Colon (tissue), 2 donors: ENCODE data around the gene METTL2A.
"Not testable (repeated sequence)": the region's sequence is repeated elsewhere in the genome, so short reads cannot be mapped to it uniquely, and the experiment has no call there.

Experiments
- FAIRE-seq: peaks from 2 replicates; lab custom pipeline; 2012; peaks lifted over from hg19 to GRCh38; lab: Jason Lieb, UNC
- donor health status: control.
- donor health status: control.

The METTL2A gene

GRCh38 chr17:62423647-62424461 is at the start of gene METTL2A:
Gene METTL2A, plus strand, starts transcription at chr17:62423897. Its CDS starts 6 bp downstream, at chr17:62423903.
- FAIRE-seq: not testable (repeated sequence)

DNA sequence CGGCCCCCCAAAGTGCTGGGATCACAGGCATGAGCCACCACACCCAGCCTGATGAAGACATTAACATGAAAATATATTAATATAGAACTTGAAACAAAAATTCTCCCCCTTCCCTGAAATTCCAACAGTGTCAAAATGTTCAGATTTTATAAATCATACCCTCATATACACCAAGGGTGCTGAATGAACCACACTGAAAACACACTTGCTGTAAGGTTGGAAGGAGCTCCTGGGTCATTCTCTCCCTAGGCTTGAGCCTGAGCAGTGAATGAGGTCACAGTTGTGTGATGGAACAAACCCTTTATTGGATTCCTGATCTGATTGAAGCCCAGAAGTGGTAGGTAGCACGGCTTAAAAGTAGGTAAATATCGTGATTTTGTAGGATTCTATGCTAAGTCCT is 43.4 kb upstream of the METTL2A start, which contains the start of gene EFCAB3:
TSS of gene EFCAB3 (plus strand) at position 301 of the 400 bp plus-strand sequence. CDS start 2,427 bp downstream, outside the sequence.
- FAIRE-seq: no peak

DNA sequence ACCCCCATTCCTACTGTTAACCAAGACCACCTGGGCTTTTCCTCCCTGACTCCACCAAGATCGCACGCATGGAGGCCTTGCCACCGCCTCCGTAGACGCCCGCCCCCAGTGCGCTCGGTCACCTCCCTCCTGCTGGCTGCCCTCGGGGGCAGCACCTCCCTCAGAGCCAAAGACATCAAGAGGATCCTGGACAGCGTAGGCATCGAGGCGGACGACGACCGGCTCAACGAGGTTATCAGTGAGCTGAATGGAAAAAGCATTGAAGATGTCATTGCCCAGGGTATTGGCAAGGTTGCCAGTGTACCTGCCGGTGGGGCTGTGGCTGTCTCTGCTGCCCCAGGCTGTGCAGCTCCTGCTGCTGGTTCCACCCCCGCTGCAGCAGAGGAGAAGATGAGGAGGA is 42.1 kb upstream of the METTL2A start:
- no peak for FAIRE-seq

GRCh38 chr17:62388856-62389255 is 34.8 kb upstream of the METTL2A start:
- no peak for FAIRE-seq

- FAIRE-seq: no peak
Observed at GRCh38 chr17:62392908-62393307, 30.8 kb upstream of the METTL2A start.

GRCh38 chr17:62398891-62399290 is 24.8 kb upstream of the METTL2A start:
- no peak for FAIRE-seq

DNA sequence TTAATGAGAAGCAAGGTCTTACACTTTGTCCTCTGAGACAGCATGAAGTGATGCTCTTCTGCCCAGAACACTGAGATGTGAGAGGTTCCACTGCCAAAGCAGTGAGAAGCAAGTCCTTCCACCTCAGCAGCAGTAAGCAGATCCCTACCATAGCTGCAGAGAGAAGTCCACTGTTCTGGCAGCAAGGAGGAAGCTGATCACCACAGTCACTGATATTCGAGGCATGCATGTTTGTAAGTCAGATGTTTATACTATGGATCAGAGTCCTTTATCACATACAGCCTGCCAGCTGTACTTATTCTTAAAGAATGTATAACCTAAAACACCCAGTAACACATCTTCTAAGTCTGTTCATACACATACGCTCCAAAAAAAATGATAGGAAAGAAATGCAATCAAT is 18.2 kb upstream of the METTL2A start:
- no peak for FAIRE-seq

DNA sequence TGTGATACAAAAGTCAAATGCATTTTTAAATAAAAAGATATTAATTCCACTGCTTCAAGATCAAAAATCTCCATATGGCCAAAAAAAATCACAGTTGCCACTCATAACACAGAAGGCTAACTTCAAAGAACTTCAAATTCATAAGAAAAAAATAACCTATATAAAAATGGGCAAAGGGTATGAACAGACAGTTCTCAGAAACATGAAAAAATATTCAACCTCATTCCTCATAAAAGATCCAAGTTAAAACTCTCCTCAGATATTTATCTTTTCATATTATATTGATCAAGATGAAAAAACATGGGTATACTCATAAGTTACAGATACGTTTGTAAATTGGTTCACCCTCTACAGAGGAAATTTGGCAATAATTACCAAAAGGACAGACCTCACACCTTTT is 10.6 kb upstream of the METTL2A start:
- FAIRE-seq: not testable (repeated sequence)

GRCh38 chr17:62426214-62426613 is 2.5 kb downstream of the METTL2A start:
- FAIRE-seq: not testable (repeated sequence)

DNA sequence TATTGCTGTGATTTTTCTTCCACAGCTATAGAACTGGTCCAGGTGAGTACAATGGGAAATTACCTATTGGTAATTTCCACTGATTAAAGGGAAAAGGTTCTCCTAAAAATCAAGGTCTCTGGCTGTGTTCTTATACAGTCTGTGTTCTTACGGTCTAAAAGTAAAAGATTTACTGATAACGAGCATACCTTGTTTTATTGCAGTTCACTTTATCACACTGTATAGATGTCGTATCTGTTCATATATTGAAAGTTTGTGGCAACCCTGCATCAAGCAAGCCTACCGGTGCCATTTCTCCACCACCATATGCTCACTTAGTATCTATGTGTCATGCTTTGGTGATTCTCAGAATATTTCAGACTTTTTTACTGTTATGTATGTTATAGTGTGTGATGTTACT is 11.6 kb downstream of the METTL2A start:
- FAIRE-seq: not testable (repeated sequence)

- FAIRE-seq: not testable (repeated sequence)
Observed at GRCh38 chr17:62441181-62441580, 17.5 kb downstream of the METTL2A start.

DNA sequence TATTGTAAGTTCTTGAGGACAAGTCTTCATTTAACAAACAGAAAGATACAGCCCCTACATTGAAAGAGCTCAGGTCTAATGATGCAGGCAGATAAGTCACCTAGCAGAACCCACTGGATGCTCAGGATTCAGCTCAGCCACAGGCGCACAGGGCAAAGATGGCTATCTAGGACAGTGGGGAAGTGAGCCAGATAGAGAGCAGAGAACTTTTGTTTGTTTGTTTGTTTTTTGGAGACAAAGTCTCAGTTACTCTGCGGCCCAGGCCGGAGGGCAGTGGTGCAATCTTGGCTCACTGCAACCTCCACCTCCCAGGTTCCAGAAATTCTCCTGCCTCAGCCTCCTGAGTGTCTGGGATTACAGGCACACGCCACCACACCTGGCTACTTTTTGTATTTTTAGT is 20.4 kb downstream of the METTL2A start:
- no peak for FAIRE-seq

- FAIRE-seq: not testable (repeated sequence)
Observed at GRCh38 chr17:62445791-62446190, 22.1 kb downstream of the METTL2A start.

GRCh38 chr17:62452195-62452594 is 28.5 kb downstream of the METTL2A start:
- FAIRE-seq: not testable (repeated sequence)

GRCh38 chr17:62453041-62453440 is 29.3 kb downstream of the METTL2A start:
- FAIRE-seq: not testable (repeated sequence)

DNA sequence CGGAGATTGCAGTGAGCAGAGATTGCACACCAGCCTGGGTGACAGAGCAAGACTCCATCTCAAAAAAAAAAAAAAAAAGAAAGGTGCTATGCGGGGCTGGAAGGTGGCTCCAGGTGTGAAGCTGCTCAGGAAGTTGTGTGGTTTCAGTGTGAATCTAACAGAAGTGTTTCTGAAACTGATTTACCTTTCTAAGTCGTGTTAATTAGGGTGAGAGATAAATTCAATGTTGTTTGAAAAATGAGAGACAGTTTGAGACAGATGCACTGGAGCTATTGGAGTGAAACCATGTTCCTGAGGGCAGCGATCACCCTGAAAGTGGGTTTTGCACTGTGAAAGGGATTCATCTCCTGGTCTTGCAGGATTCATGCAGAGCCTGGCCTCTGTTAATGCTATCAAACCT is 30.0 kb downstream of the METTL2A start:
- not testable (repeated sequence) for FAIRE-seq

GRCh38 chr17:62454111-62454510 is 30.4 kb downstream of the METTL2A start:
- FAIRE-seq: not testable (repeated sequence)

DNA sequence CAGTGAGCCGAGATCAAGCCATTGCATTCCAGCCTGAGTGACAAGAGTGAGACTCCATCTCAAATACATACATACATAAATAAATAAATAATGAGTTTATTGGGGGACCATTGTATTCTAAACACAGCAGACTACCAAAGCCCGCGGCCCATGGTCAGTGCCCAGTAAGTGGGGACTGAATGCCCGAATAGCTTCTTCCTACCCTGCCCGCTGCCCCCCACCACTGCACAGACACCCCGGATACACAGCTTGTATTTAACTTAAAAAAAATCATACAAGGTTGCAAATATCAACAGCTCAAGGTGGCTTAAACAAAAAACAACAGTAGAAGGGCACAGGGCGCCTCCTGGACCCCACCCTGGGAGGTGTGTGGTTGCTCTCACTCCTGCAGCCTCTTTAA is 32.3 kb downstream of the METTL2A start:
- no peak for FAIRE-seq

DNA sequence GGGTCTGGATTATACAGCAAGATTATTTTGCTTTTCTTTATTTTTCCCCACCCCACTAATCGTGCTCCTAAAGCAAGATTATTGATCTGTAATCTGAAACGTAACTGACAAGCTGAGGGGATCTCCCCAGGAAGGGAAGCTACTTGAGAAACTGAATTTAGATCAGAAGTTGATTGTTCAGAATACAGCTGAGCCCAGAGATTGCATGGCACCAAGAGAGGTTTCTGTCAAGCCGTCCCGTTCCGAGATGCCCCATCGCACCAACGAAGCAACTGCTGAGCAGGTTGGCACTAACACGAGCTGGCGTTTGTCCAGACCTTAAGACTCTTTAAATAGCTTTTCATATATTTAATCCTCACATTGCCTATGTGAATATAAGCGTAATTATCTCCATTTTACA is 34.8 kb downstream of the METTL2A start:
- not testable (repeated sequence) for FAIRE-seq

GRCh38 chr17:62464422-62464821 is 40.7 kb downstream of the METTL2A start:
- not testable (repeated sequence) for FAIRE-seq

DNA sequence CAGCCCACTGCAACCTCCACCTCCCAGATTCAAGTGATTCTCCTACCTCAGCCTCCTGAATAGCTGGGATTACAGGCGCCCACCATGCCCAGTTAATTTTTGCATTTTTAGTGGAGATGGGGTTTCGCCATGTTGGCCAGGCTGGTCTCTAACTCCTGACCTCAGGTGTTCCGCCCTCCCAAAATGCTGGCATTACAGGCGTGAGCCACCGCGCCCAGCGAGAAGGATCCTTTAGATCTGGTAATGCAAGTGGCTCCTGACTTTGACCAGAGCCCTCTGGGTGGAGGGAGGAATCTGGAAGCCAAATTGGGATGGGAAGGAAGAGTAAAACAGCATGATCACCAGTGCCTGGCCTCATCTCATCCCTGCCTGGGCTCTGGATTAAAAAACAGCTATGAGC is 41.6 kb downstream of the METTL2A start:
- FAIRE-seq: not testable (repeated sequence)

GRCh38 chr17:62470666-62471379 is 47.1 kb downstream of the METTL2A start:
- not testable (repeated sequence) for FAIRE-seq

GRCh38 chr17:62471380-62471880 is 47.7 kb downstream of the METTL2A start:
- not testable (repeated sequence) for FAIRE-seq
